GM04504 (cell line): ENCODE data around the gene ARHGEF4.
"Not testable (repeated sequence)": the region's sequence is repeated elsewhere in the genome, so short reads cannot be mapped to it uniquely, and the experiment has no call there.

Experiments
- DNase-seq: peaks from one replicate; pipeline ENCODE4 v3.0.0-alpha.2; 2012; ENCODE audit warnings: low read depth

Gene ARHGEF4

GRCh38 chr2:131052741-131053263, 216.1 kb downstream of the ARHGEF4 start:
- DNase-seq, result no peak

- DNase-seq, result no peak
Observed at GRCh38 chr2:131054488-131054887, 217.8 kb downstream of the ARHGEF4 start.

GRCh38 chr2:131055169-131056065, 218.7 kb downstream of the ARHGEF4 start:
- peak; percentile 20 for DNase-seq

- no peak for DNase-seq
Observed at GRCh38 chr2:131056204-131056931, 219.7 kb downstream of the ARHGEF4 start.

- DNase-seq, result no peak
Observed at GRCh38 chr2:131056932-131057287, 220.2 kb downstream of the ARHGEF4 start.

- no peak for DNase-seq
Observed at GRCh38 chr2:131058214-131058843, 221.6 kb downstream of the ARHGEF4 start.

GRCh38 chr2:131058920-131059319, 222.2 kb downstream of the ARHGEF4 start:
- no peak for DNase-seq

- no peak for DNase-seq
Observed at GRCh38 chr2:131063501-131064283, 227.0 kb downstream of the ARHGEF4 start.

- DNase-seq, result no peak
Observed at GRCh38 chr2:131064589-131065512, 228.1 kb downstream of the ARHGEF4 start.

GRCh38 chr2:131067465-131068125, 230.9 kb downstream of the ARHGEF4 start:
- no peak for DNase-seq

- not testable (repeated sequence) for DNase-seq
Observed at GRCh38 chr2:131068172-131068571, 231.5 kb downstream of the ARHGEF4 start.

- not testable (repeated sequence) for DNase-seq
Observed at GRCh38 chr2:131075578-131075977, 238.9 kb downstream of the ARHGEF4 start.

GRCh38 chr2:131076707-131077106, 240.0 kb downstream of the ARHGEF4 start:
- DNase-seq, result no peak

GRCh38 chr2:131077182-131077846, 240.6 kb downstream of the ARHGEF4 start:
- DNase-seq, result no peak

- DNase-seq, result no peak
Observed at GRCh38 chr2:131077966-131078365, 241.3 kb downstream of the ARHGEF4 start.

GRCh38 chr2:131079931-131080330, 243.2 kb downstream of the ARHGEF4 start:
- DNase-seq, result not testable (repeated sequence)

- DNase-seq, result no peak
Observed at GRCh38 chr2:131081190-131081589, 244.5 kb downstream of the ARHGEF4 start.

- DNase-seq, result no peak
Observed at GRCh38 chr2:131085646-131086045, 248.9 kb downstream of the ARHGEF4 start.

GRCh38 chr2:131092458-131093005, 255.8 kb downstream of the ARHGEF4 start:
- DNase-seq, result no peak
